ENCODE results near the gene NDEL1. TPM values are rescaled to one million over a fixed set of nuclear protein-coding genes. Genes with fewer than 3 reads are reported as not detected.

The NDEL1 gene
- total and polyA plus RNA-seq, 2 donors (not counting 3 experiments of a cell fraction or from before 2014, with no cell fraction given): 60.0 to 87.4 TPM

GRCh38 chr17:8496081-8496480 lies 60.4 kb downstream of the NDEL1 start:
- Histone ChIP-seq H3K9me1 (replicated peaks; ENCODE audit: control insufficient read depth, extremely low read depth, insufficient read depth, low read length) (no peaks in the 10 kb centered on the region), H2AFZ (ENCODE audit: low read depth, low read length) (no peak overlapping the region), H3K27me3 (ENCODE audit: control insufficient read depth in 2 of 2, insufficient read depth in 2 of 2, low read length in 2 of 2) (no peaks in the 10 kb centered on the region), H3K27ac (ENCODE audit: insufficient read depth, low read depth, low read length) (no peak overlapping the region), H3K4me2 (ENCODE audit: insufficient read depth, low read length) (no peak overlapping the region), H3K4me3 (replicated peaks in 1 of 3; ENCODE audit: insufficient read depth in 1 of 3, low read depth in 1 of 3, low read length in 3 of 3) (no peak overlapping the region), H3K9ac (replicated peaks; ENCODE audit: extremely low read depth, insufficient read depth, low read length) (no peak overlapping the region), H3K36me3 (ENCODE audit: control insufficient read depth in 2 of 2, extremely low read depth in 1 of 2, insufficient read depth in 2 of 2, low read length in 2 of 2) (peaks cover 27 to 67% of the 10 kb centered on the region in 2 experiments), H3K4me1 (ENCODE audit: control insufficient read depth, extremely low read depth, insufficient read depth, low read length) (no peaks in the 10 kb centered on the region), H4K20me1 (replicated peaks; ENCODE audit: control insufficient read depth, extremely low read depth, insufficient read depth, low read length) (no peaks in the 10 kb centered on the region), H3K79me2 (ENCODE audit: control insufficient read depth, insufficient read depth, low read length) (no peaks in the 10 kb centered on the region), H3K9me3 (replicated peaks; ENCODE audit: control insufficient read depth, insufficient read depth, low read length) (no peaks in the 10 kb centered on the region)
- FAIRE-seq (no peak), DNase-seq (ENCODE audit: low read depth, low spot score) (no peak)
- dilution Hi-C loops (cut with MboI; ENCODE audit: extremely low pct_ligation_motif_present, low sequenced_read_pairs) (no loop called here), intact Hi-C loops (cut with micrococcal nuclease) (no loop called here)
- BruUV-seq (replicated peaks): no TSS peak
- ChIA-PET POLR2A (no interaction called here), CTCF (interaction anchor here (1.3 to 1.4 kb wide), 2 partner anchors 8 to 249 kb away, joined by 3 to 4 read pairs; no protein-coding TSS in a partner anchor)
- TF ChIP-seq GATA2 (IDR thresholded peaks at IDR 0.05; ENCODE audit: insufficient read depth, insufficient read length, low read depth, low read length): no peak
- TF ChIP-seq MAX (IDR thresholded peaks at IDR 0.05; ENCODE audit: insufficient read depth, insufficient read length): no peak
- no peak for TF ChIP-seq POLR2A (IDR thresholded peaks at IDR 0.05; ENCODE audit: low read depth, low read length)
- no peak for TF ChIP-seq JUN (IDR thresholded peaks at IDR 0.05; ENCODE audit: borderline replicate concordance, insufficient read depth, insufficient read length, low read depth)
- TF ChIP-seq MYC (IDR thresholded peaks at IDR 0.05; ENCODE audit: low read depth, low read length): no peak
- no peak for TF ChIP-seq CTCF (IDR thresholded peaks at IDR 0.05; ENCODE audit: extremely low read depth in 1 of 2, insufficient read depth in 1 of 2, low read depth in 1 of 2, low read length in 2 of 2)
- no peak for TF ChIP-seq EZH2 (IDR thresholded peaks at IDR 0.05; ENCODE audit: borderline replicate concordance, low read depth, low read length, severe bottlenecking)
- no peak for TF ChIP-seq POLR2AphosphoS5 (IDR thresholded peaks at IDR 0.05; ENCODE audit: insufficient read depth, low read depth, low read length)
- TF ChIP-seq FOS (IDR thresholded peaks at IDR 0.05; ENCODE audit: borderline replicate concordance, insufficient read depth, low read length): no peak
